GM20431 (cell line): Measurements from ENCODE around the gene PLB1.

Experiments used
- in situ Hi-C: fragments of 300-500 bp; cut with MseI, MboI; formaldehyde crosslinking; loops from one replicate; pipeline ENCODE4 v1.15.0; 2020; ENCODE audit warnings: low sequenced_read_pairs; ENCODE audit not compliant: unreplicated experiment

Gene PLB1

GRCh38 chr2:28495551-28496250 is at the start of gene PLB1:
TSS of gene PLB1 (plus strand) at chr2:28496060. CDS start at chr2:28496115, 55 bp downstream.
- in situ Hi-C loops = no loop called here

GRCh38 chr2:28446531-28446930 is 49.3 kb upstream of the PLB1 start:
- in situ Hi-C loops = no loop called here

GRCh38 chr2:28447086-28447485 is 48.8 kb upstream of the PLB1 start:
- in situ Hi-C loops = no loop called here

GRCh38 chr2:28447943-28448792 is 47.7 kb upstream of the PLB1 start:
- in situ Hi-C loops = no loop called here

- in situ Hi-C loops = no loop called here
Observed at GRCh38 chr2:28448793-28449100, 47.1 kb upstream of the PLB1 start.

- in situ Hi-C loops = no loop called here
Observed at GRCh38 chr2:28449126-28449487, 46.8 kb upstream of the PLB1 start.

- in situ Hi-C loops = no loop called here
Observed at GRCh38 chr2:28449488-28450395, 46.1 kb upstream of the PLB1 start.

GRCh38 chr2:28450901-28451565 is 44.8 kb upstream of the PLB1 start:
- in situ Hi-C loops = no loop called here

GRCh38 chr2:28451793-28452533 is 43.9 kb upstream of the PLB1 start:
- in situ Hi-C loops = no loop called here

GRCh38 chr2:28452534-28453081 is 43.3 kb upstream of the PLB1 start:
- in situ Hi-C loops = no loop called here

GRCh38 chr2:28453396-28453795 is 42.5 kb upstream of the PLB1 start:
- in situ Hi-C loops = no loop called here

GRCh38 chr2:28454016-28454930 is 41.6 kb upstream of the PLB1 start:
- in situ Hi-C loops = no loop called here

GRCh38 chr2:28457237-28457636 is 38.6 kb upstream of the PLB1 start:
- in situ Hi-C loops = no loop called here

- in situ Hi-C loops = no loop called here
Observed at GRCh38 chr2:28461056-28461455, 34.8 kb upstream of the PLB1 start.

- in situ Hi-C loops = no loop called here
Observed at GRCh38 chr2:28462122-28462521, 33.7 kb upstream of the PLB1 start.

GRCh38 chr2:28463211-28463816 is 32.5 kb upstream of the PLB1 start:
- in situ Hi-C loops = no loop called here

- in situ Hi-C loops = no loop called here
Observed at GRCh38 chr2:28463893-28464292, 32.0 kb upstream of the PLB1 start.
